ENCODE data around the gene MCM7.
A peak's percentile ranks its signal among the peaks of the same experiment; 100 is the strongest.

Gene MCM7

DNA sequence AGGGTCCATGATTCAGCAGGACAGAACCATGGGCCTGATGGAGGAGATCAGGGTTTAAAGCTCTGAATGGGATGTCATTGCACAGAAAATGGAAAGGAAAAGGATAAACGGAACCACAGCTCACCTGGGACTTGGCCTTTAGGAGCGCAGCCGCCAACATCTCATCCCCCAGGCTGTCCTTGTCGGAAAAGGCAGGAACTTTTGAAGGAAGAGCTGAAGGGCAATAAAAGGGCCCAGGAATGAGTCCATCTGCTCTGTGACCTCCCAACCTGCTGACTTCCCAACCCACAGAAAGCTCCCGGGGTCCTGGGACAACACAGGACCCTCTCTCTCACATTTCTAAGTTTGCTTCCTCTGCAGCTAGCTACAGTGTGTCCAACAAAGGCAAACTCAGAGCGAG lies 25.8 kb downstream of the MCM7 start:
- DNase-seq (ENCODE audit: low read depth in 2 of 3, low spot score in 1 of 3) = no peak

DNA sequence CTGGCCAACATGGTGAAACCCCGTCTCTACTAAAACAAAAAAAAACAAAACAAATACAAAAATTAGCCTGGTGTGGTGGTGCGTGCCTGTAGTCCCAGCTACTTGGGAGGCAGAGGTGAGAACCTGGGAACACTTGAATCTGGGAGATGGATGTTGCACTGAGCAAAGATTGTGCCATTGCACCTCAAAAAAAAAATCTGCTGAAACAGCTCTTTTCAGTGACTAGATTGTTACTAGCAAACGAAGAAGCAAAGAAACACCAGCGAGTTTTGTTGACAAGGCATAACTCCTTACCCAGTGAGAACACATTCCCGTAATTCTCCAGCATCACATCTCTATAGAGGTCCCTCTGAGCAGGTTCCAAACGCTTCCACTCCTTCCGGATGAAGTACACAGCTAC lies 26.4 kb downstream of the MCM7 start:
- DNase-seq (ENCODE audit: low read depth in 2 of 3, low spot score in 1 of 3) = no peak

DNA sequence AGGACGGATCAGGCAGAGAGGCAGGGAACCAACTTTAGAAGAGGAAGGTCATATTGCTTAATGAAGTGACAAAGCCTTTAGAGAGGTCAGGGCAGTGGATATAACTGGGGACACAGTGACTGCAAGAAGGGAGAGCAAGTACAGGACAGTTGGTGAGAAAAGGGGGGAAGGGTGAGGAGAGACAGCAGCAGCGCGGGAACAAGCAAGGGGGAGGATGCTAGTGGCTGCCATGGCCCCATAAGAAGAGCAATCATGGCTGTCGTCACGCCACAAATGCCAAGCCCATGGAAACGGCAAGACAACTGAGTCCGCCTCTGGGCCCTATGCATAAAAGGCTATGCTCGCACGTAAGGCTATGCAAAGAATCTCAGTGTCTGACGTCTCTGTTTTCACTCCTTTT lies 28.7 kb downstream of the MCM7 start:
- DNase-seq (ENCODE audit: low read depth in 2 of 3, low spot score in 1 of 3) = no peak

DNA sequence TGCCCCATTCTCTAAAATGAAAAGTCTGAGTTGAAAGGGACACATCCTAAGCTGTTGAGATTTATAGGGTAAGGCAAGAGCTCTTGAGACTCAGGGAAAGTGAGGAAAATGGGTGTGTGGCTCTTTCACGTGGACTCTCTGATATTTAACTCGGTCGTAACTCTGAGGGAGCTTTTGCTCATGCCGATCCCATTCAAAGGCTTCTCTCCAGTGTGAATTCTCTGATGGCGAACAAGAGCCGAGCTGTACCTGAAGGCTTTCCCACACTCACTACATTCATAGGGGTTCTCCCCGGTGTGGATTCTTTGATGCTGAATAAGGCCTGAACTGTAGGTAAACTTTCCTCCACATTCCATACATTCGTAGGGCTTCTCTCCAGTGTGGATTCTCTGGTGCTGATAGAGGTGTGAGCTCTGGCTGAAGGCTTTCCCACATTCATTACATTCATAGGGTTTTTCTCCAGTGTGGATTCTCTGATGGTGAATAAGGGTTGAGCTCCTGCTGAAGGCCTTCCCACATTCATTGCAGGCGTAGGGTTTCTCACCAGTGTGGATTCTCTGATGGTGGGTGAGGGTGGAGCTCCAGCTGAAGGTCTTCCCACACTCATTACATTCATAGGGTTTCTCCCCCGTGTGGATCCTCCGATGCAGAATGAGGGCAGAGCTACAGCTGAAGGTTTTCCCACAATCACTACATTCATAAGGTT lies 30.0 kb downstream of the MCM7 start:
- no peak for DNase-seq (ENCODE audit: low read depth in 2 of 3, low spot score in 1 of 3)

DNA sequence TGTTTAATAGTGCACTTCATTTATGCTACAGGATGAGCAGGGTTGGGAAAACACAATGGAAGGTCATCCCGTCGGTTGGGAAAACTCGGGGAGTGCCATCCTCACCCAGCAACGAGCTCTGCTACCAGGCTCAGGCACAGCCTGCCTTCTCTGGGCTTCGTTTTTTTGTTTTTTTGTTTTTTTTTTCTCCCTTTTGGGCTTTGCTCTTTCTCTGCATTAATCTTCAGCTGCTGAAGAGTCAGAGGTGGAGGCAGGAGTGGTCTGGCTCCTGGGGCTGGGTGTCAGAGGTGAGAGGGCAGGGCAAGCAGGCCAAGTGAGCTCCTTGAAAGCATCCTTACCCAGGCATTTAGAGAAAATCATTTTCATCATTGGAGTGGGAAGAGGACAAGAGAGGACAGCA lies 31.2 kb downstream of the MCM7 start:
- no peak for DNase-seq (ENCODE audit: low read depth in 2 of 3, low spot score in 1 of 3)

DNA sequence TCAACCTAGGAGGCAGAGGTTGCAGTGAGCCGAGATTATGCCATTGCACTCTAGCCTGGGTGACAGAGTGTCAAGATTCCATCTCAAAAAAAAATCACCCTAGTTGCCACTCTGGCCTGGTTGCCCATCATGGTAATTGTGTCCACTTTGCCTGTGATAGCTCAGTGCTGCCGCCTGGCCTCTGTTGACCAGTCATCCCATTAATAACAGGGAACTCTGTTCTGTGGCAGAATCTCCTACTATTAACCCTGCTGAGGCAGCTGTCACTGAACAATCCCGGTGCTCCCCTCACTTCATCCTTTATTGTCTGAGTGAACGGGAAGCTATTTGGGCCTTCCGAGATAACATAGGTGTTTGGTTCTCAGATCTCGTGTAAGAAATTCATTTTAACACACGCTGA lies 34.2 kb downstream of the MCM7 start:
- DNase-seq (ENCODE audit: low read depth in 2 of 3, low spot score in 1 of 3) = no peak

DNA sequence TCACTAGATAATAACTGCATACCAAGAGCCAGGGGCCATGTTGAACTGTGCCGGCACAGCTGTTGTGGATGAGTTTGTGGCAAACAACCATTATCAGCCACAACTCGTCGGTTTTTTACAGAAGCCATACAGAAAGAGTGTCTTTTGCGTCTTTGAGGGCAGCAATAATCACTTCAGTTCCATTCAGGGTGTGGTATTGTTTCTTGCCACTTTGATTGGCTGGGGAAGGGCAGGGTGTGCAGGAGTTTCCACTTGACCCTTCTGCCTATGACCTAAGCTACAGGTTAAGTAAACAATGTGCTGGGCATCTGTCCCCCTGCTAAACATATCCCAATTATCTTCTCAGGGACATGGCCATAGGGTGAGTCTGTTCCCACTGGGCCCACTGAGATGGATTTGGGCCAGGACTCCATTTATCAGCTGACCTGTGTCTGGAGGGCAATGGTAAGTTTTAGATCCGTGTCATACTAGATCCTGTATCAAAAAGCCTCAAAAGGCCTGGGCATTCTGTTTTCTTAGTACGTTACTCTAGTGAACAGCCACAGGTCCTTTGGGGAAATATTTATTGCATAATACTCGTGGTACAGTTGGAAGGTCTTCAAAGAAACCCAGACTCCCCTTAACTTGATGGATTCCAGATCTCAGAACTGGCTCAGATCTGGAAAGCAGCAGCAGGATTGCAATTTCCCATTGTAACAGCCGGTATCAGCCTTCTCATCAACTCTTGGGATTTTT lies 35.6 kb downstream of the MCM7 start:
- DNase-seq (ENCODE audit: low read depth in 2 of 3, low spot score in 1 of 3) = no peak

DNA sequence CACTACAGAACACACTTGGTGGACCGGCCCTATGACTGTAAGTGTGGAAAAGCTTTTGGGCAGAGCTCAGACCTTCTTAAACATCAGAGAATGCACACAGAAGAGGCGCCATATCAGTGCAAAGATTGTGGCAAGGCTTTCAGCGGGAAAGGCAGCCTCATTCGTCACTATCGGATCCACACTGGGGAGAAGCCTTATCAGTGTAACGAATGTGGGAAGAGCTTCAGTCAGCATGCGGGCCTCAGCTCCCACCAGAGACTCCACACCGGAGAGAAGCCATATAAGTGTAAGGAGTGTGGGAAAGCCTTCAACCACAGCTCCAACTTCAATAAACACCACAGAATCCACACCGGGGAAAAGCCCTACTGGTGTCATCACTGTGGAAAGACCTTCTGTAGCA lies 37.0 kb downstream of the MCM7 start:
- no peak for DNase-seq (ENCODE audit: low read depth in 2 of 3, low spot score in 1 of 3)

DNA sequence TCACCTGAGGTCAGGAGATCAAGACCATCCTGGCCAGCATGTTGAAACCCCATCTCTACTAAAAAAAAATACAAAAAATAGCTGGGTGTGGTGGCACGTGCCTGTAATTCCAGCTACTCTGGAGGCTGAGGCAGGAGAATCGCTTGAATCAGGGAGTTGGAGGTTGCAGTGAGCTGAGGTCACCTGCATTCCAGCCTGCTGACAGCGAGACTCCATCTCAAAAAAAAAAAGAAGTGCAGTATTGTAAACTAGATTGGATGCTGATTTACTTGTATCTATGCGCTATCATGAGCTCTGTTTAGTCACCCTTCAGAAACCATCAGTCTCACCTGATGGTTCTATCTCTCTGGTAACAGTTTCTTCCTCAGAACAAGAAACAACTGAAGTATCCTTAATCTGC lies 37.8 kb downstream of the MCM7 start:
- DNase-seq (ENCODE audit: low read depth in 2 of 3, low spot score in 1 of 3) = no peak

DNA sequence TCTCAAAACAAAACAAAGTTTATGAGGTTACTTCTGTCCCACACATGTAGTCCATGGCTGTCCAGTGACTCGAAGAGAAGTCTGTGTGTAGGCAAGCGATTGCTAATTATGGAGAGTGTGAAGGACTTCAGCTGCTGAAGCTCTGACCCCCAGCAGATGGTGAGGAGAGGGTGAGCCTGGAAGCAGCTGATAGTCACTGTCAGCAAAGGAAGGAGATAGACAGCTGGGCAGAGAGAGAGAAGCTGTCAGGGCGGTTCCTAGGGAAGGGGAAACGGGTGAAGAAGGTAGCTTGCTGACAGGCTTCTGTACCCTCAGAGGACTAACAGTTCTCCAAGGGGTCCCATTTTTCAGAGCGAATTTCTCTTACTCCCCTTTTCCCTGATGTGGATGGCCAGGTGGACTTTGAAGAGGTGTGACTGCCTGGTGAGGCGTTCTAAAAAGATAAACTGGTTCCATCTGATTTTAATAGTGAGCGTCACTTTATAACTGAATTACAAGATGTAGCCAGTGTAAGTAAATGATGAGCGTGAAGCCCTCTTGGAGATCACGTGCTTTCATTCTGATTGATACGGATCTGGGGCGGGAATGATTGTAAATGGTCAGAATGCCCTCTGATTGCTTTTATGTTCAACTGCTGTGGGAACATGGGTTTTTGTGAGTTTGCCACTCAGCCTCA lies 39.5 kb downstream of the MCM7 start:
- no peak for DNase-seq (ENCODE audit: low read depth in 2 of 3, low spot score in 1 of 3)

DNA sequence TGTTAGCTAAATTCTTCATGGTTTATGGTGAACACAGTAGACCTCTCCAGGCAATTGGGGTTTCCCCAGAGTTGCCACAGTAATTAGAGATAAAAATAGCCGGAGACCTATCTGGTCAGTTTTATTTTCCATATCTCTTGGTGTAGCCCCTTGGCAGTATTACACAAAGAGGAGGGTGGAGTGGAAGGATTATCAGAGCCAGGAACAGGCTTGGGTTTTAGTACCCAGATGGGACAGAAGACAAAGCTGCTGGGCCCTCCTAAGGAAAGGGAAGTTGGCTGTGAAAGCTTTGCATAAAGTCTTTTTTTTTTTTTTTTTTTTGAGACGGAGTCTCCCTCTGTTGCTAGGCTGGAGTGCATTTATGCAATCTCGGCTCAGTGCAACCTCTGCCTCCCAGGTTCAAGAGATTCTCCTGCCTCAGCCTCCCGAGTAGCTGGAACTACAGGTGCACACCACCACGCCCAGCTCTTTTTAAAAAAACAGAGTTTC lies 41.9 kb downstream of the MCM7 start:
- DNase-seq (ENCODE audit: low read depth in 2 of 3, low spot score in 1 of 3) = no peak

DNA sequence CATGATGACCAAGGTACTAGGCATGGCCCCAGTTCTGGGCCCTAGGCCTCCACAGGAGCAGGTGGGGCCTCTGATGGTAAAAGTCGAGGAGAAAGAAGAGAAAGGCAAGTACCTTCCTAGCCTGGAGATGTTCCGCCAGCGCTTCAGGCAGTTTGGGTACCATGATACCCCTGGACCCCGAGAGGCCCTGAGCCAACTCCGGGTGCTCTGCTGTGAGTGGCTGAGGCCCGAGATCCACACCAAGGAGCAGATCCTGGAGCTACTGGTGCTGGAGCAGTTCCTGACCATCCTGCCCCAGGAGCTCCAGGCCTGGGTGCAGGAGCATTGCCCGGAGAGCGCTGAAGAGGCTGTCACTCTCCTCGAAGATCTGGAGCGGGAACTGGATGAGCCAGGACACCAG lies 44.2 kb downstream of the MCM7 start:
- no peak for DNase-seq (ENCODE audit: low read depth in 2 of 3, low spot score in 1 of 3)

DNA sequence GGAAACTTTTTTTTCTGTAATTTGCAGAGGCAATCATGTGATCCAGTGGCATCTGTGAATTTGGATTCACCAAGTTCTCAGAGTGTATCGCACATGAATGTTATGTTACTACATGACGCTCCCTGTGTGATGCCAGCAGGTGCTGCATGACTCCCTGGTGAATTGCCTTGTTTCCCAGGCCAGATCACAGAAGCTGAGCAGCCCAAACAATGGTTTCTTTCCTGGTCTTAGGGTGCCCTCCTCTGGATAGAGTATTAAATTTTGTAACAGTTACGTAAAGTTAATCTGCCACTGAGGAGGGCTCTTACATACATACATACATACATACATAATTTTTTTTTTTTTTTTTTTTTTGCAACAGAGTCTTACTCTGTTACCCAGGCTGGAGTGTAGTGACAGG lies 48.0 kb downstream of the MCM7 start:
- DNase-seq (ENCODE audit: low read depth in 2 of 3, low spot score in 1 of 3) = peak in 1 of 3 donors; percentile 2

DNA sequence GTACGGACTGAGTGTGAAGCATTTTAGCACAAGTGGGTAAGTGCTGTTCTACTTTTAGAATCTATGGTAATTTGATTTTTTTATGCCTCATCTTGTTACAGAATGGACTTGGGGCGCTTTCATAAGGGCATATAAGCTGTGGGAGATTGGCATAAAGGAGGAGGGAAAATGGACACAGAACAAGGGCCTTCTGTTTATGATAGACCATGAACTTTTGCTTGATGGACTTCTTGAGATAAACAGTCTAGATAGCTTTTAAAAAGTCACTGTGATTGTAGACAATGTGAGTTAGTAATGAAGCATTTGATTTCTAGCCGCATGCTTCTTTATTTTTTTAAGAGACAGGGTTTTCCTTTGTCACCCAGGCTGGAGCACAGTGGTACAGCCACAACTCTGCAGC lies 49.6 kb downstream of the MCM7 start:
- DNase-seq (ENCODE audit: low read depth in 2 of 3, low spot score in 1 of 3) = no peak

DNA sequence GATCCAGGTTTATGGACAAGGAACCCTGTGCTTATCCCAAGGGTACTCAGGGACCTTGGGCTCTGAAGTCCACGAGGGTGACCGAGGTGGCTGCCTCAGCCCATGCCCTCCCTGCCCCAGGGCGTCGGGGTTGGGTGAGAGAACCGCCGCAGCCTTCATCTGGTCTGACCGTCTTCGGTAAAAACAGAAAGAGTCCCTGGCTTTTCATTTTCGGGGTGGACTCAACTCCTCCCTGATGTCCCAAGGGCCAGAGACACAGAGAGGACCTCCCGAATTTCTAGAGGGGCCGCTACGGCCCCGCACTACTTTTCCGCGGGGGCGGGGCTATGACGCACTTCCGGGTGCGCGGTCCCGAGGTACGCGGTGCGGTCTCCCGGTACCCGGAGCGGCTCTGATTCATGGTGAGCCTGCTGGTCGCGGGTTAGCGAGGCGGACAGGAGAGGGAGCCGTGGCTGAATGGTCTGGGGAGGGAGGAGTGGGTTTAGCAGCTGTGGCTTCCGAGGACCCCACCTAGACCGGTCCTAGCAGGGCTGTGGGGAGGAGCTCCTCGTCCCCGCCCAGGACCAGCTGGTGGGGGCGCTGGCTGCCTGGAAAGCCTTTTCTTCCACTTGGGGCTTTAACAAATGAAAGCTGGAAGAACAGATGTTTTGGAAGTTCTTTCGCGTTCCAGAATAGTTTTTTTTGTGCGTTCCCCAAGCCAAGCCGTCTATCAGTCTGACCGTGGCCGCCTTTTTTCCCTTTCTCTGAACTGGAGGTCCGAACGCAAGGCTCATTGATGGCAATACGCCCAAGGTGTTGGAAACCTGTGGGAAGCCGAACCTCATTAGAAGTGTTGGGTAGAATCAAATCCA lies 51.5 kb downstream of the MCM7 start, which contains the start of gene ZSCAN21:
ZSCAN21 (plus strand) TSS at position 334 of the 851 bp plus-strand sequence. CDS start 7,233 bp downstream, outside the sequence.
- DNase-seq (ENCODE audit: low read depth in 2 of 3, low spot score in 1 of 3) = peak; percentile 63 to 80 (median 75)

DNA sequence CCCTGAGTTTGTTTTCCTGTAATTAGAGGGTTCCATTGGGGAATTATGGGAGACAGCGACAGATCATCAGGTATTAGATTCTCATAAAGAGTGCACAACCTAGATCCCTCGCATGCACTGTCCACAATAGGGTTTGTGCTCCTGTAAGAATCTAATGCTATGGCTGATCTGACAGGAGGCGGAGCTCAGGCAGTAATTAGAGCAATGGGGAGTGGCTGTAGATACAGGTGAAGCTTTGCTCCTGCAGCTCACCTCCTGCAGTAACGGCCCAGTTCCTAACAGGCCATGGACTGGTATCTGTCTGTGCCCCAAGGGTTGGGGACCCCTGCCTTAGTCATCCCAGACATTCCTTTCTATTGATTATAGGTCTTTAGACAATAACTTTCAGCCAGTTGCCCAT lies 52.5 kb downstream of the MCM7 start:
- no peak for DNase-seq (ENCODE audit: low read depth in 2 of 3, low spot score in 1 of 3)

DNA sequence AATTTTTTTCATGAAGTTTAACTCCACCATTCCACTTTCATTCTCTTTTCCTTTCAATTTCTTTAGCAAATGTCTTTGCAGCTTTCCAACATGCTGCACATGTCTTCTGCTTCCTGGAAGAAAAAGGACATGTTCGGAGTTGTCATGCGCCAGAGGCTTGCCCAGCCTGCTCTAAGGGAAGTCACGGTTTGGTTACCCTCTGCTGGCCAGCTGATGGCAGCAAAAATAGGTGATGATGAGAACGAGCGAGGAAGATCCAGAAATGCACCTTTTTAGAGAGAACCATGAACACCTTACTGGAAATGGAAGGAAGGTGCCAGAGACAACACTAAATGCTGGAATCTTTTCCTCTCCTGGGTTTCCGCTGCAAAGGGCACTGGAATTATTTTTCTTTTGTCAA lies 56.5 kb downstream of the MCM7 start:
- DNase-seq (ENCODE audit: low read depth in 2 of 3, low spot score in 1 of 3) = no peak
